Stimulated activated CD8-positive, alpha-beta memory T cell treated with anti-CD3 and anti-CD28 coated beads, Interleukin-4, amount 100 ng/mL, for 24 hours (primary cell): Measurements from ENCODE around the gene NCK1.

ENCODE experiments used
- DNase-seq: peaks from one replicate; pipeline ENCODE4 v3.0.0-alpha.2; 2020; ENCODE audit warnings: low read depth

The NCK1 gene

GRCh38 chr3:136908297-136908696 lies 46.3 kb downstream of the NCK1 start:
- no peak for DNase-seq

DNA sequence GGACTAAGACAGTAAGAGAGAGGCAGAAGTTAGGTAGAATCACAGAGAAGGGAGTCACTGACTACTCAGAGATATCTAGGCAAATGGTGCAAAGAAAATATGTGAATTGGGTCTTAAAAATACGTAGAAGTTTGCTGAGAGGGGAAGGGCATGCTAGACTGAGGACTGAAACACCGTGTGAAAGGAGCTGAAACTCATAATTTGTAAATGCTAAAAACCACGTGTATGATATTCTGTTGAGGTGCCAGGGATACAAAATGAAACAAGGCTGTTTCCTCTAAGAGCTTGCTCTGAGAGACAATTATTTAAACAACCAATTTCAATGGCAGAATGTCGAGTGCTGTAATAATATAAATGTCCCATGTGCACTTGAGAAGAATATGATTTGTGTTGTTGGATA lies 47.2 kb downstream of the NCK1 start:
- DNase-seq = no peak

GRCh38 chr3:136910697-136911096 lies 48.7 kb downstream of the NCK1 start:
- no peak for DNase-seq

GRCh38 chr3:136913168-136913567 lies 51.2 kb downstream of the NCK1 start:
- DNase-seq = no peak

- DNase-seq = no peak
These were observed 52.7 kb downstream of the NCK1 start for GRCh38 chr3:136914739-136915138.

GRCh38 chr3:136916223-136916622 lies 54.2 kb downstream of the NCK1 start:
- no peak for DNase-seq

DNA sequence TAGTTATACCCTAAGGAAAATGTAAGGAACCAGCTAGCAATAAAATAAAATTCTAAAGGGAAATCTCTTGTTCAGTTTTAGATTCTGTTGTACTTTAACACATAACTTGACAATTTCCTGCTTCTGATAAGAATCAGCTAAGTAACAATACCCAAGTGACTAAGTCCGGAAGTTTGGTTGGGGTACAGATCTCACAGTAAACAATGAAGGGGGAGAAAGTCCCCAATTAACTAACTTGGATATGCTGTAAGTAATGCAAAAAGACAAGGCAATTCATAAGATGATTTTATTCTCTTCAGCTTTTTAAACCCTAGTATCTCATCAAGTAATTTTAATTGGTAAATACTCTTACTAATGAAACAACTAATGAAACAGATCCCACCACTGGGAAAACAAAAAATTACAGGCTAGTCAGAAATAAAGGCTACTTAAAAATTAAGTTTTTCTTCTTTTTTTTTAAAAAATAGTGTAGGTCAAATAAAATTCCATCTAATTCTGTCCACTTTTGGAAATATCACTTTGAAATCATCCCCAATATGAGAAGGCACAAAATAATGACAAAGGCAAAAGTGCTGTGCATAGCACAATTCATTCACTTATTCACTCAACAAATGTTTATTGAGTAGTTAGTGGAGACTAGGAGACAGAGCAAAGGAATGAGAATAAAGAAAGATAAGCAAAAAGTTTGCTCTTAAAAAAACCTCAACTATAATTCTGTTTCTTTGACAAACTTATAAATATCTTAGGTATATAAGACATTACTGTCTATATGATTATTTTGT lies 58.0 kb downstream of the NCK1 start:
- DNase-seq = no peak

DNA sequence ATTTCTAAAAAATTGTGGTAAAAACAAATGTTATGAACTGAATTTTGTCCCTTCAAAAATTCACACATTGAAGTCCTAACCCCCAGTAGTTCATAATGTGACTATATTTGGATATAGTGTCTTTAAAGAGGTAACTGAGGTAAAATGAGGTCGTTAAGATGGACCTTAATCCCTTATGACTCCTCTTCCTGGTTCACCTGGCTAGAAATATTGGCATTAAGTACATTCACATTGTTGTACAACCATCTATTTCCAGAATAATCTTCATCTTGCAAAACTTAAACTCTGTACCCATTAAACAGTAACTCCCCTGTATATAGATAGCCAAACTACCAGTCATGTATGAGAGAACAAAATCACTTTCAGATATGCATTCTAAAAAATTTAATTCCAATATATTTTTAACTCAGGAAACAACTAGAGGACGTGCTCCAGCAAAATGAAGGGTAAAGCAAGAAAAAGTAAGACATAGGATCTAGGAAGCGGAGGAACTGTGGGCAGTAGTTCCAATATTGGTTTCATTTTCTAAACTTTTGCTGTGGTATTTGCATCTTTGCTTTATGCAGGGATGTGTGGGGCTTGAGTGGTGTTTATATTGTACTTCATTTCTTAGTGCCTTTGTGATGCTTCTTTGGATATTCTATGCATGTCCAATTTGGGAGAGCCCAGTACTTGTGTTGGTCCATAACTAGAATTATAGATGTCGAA lies 59.0 kb downstream of the NCK1 start:
- DNase-seq = no peak

GRCh38 chr3:136925425-136926190 lies 63.6 kb downstream of the NCK1 start:
- no peak for DNase-seq

DNA sequence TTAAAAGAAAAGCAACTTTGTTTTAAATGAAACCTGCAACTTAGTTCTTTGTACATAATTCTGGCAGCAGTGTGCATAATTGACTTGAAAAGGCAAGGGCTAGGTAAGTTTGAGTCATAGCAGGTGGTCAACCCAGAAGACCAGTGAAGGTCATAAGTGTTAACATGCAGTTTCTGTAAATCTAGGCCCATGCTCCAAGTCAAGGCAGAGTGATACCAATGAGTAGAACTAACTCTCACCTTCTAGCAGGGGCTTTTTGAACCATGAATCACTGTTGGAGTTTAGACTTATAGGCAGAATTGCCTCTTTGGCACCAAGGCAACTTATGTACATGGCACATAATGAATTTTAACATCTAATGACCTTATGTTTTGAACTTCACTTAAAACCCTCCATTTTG lies 66.2 kb downstream of the NCK1 start:
- DNase-seq = no peak

GRCh38 chr3:136929977-136930670 lies 68.1 kb downstream of the NCK1 start:
- no peak for DNase-seq

- no peak for DNase-seq
These were observed 69.6 kb downstream of the NCK1 start for GRCh38 chr3:136931606-136932005.

DNA sequence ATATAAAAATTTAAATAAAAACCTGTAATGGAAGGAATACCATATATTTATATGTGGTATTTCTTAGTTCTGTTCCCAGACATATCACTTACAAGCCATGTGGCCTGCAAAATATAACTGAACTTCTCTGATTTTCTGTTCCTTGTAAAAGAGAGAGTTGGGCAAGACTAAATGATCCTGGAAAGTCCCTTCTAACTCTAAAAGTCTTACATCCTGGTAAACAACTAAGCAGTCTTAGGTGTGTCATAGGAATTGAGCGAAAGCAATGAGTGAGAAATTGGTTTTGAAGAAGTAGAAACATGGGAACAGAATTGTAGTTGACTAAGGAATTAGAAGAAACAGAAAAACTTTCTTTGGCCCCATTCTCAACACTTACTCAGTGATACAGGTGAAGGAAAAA lies 70.5 kb downstream of the NCK1 start:
- DNase-seq = no peak

GRCh38 chr3:136932978-136933772 lies 71.2 kb downstream of the NCK1 start:
- no peak for DNase-seq

GRCh38 chr3:136937175-136937574 lies 75.2 kb downstream of the NCK1 start:
- no peak for DNase-seq

DNA sequence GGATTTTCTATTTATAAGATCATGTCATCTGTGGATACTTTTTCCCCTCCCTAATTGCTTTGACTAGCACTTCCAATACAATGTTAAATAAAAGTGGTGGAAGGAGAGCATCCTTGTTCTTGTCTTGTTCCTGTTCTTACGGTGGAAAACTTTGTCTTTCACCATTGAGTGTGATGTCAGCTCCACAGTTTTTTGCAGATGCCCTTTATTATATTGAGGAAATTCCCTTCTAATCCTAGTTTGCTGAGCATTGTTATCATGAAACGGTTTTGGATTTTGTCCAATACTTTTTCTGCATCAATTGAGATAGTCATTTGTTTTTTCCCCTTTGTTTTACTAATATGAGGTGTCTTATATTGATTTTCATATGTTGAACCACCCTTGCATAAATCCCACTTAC lies 75.8 kb downstream of the NCK1 start:
- DNase-seq = no peak

GRCh38 chr3:136938334-136938733 lies 76.3 kb downstream of the NCK1 start:
- DNase-seq = no peak

DNA sequence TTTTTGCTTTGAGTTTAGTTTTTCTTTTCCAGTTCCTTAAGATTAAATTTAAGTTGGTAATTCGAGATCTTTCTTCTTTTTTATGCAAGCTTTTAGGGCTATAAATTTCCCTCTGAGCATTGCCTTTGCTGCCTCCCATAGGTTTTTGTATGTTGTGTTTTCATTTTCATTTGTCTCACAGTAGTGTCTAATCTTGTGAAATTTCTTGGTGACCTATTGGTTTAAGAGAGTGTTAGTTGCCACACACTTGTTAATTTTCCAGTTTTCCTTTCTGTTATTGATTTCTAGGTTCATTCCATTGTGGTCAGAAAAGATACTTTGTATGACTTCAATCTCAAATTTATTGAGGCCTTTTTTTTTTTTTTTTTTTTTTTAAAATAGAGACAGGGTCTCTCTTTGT lies 77.5 kb downstream of the NCK1 start:
- DNase-seq = no peak

GRCh38 chr3:136942803-136943202 lies 80.8 kb downstream of the NCK1 start:
- no peak for DNase-seq

DNA sequence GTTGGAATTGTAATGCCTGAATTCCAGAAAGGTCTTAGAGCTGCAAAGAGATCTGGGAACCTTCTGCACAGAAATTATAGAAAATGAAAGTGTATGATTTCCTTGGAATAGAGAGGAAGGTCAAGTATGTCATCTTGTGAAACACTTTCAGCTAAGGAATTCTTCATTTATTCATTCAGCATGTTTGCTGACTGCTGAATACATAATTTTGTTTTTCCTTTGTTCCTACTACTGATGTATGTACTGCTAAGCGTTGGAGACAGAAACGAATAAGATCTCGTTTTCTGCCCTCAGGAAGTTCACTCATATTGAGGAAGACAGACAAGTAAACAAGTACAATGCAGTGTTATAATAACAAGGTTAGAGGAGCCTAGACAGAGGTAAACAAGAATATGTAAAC lies 81.4 kb downstream of the NCK1 start:
- DNase-seq = no peak

- no peak for DNase-seq
These were observed 85.0 kb downstream of the NCK1 start for GRCh38 chr3:136946978-136947377.

DNA sequence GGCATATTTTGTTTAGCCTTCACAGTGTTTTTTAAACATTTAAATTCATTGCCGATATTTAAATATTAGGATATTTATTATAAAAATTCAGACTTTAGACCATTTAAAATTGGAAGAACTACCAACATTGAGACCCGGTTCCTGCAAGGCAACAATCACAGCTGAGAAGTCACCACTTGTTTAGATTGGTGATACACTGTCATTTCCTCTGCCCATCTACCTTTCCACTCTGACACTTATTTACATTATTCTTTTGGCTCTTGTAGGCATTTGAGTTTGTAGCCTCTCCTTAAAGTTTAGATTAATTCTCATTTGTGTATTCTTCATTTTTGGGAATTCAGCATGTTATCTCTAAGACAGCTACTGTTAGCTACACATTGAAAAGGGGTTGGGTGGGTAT lies 85.5 kb downstream of the NCK1 start:
- no peak for DNase-seq
